Liver (tissue), 9 donors: ENCODE measurements around the gene BICDL1. TPM values are rescaled to one million over a fixed set of nuclear protein-coding genes. Genes with fewer than 3 reads are reported as not detected.

Experiments
- DNase-seq: peaks from one replicate; pipeline ENCODE4 v3.0.0-alpha.2; 2017; ENCODE audit warnings: low spot score
- H3K27ac ChIP-seq, 2 donors: one replicate each; pipeline ENCODE4 v1.7.0; 2013; ENCODE audit warnings: inconsistent platforms in 2 of 2, low read length in 2 of 2, control low read depth in 1 of 2, low read depth in 1 of 2, mild to moderate bottlenecking in 1 of 2
- H3K27me3 ChIP-seq, 4 donors: one replicate each; pipeline versions ENCODE4 v1.6.1 to v1.7.0; 2013; ENCODE audit warnings: low read length in 3 of 4, inconsistent platforms in 1 of 4, mild to moderate bottlenecking in 1 of 4, moderate library complexity in 1 of 4; ENCODE audit not compliant: control insufficient read depth in 4 of 4, insufficient read depth in 4 of 4
- H3K36me3 ChIP-seq, 4 donors: one replicate each; pipeline versions ENCODE4 v1.6.1 to v1.7.0; 2013; ENCODE audit warnings: low read length in 3 of 4, mild to moderate bottlenecking in 3 of 4, low read depth in 1 of 4, moderate library complexity in 1 of 4; ENCODE audit not compliant: control insufficient read depth in 4 of 4, insufficient read depth in 3 of 4
- H3K4me1 ChIP-seq, 4 donors: one replicate each; pipeline versions ENCODE4 v1.6.1 to v1.7.0; 2013; ENCODE audit warnings: low read length in 3 of 4, mild to moderate bottlenecking in 3 of 4, moderate library complexity in 1 of 4; ENCODE audit not compliant: control insufficient read depth in 4 of 4, insufficient read depth in 4 of 4
- H3K4me3 ChIP-seq, 3 donors: one replicate each; pipeline versions ENCODE4 v1.6.1 to v1.7.0; 2013; ENCODE audit warnings: low read length in 3 of 3, control low read depth in 1 of 3, low read depth in 1 of 3, mild to moderate bottlenecking in 1 of 3
- H3K9ac ChIP-seq, 2 donors: one replicate each; pipeline ENCODE4 v1.7.0; 2013; ENCODE audit warnings: low read length in 2 of 2, mild to moderate bottlenecking in 2 of 2, moderate library complexity in 2 of 2, control low read depth in 1 of 2, low read depth in 1 of 2
- H3K9me3 ChIP-seq, 4 donors: one replicate each; pipeline versions ENCODE4 v1.6.1 to v1.7.0; 2013; ENCODE audit warnings: low read length in 3 of 4; ENCODE audit not compliant: control insufficient read depth in 4 of 4
- CTCF ChIP-seq: fragments of 150-350 bp; IDR thresholded peaks from 2 replicates; pipeline ENCODE4 v1.5.1; 2017; ENCODE audit warnings: improper control_type of control experiment, low read depth, low read length; ENCODE audit not compliant: missing input control
- FOXA1 ChIP-seq: IDR thresholded peaks from 2 replicates; pipeline ENCODE4 v1.6.1; 2016; ENCODE audit warnings: antibody characterized with exemption
- FOXA2 ChIP-seq: IDR thresholded peaks from 2 replicates; pipeline ENCODE4 v1.6.1; 2016; ENCODE audit warnings: antibody characterized with exemption
- GABPA ChIP-seq, 2 donors: IDR thresholded peaks in 1 of 2; conservative IDR thresholded peaks in 1 of 2; 2 replicates each; pipeline ENCODE4 v1.6.1; 2016; ENCODE audit warnings: antibody characterized with exemption in 2 of 2, mild to moderate bottlenecking in 1 of 2, moderate library complexity in 1 of 2
- HNF4A ChIP-seq, 2 donors: conservative IDR thresholded peaks; 2 replicates each; pipeline ENCODE4 v1.6.1; 2016; ENCODE audit warnings: antibody characterized with exemption in 2 of 2, mild to moderate bottlenecking in 2 of 2
- HNF4G ChIP-seq: IDR thresholded peaks from 2 replicates; pipeline ENCODE4 v1.6.1; 2016; ENCODE audit warnings: antibody characterized with exemption
- JUND ChIP-seq, 2 donors: IDR thresholded peaks; 2 replicates each; pipeline ENCODE4 v1.6.1; 2016; ENCODE audit warnings: antibody characterized with exemption in 2 of 2
- MAX ChIP-seq: IDR thresholded peaks from 2 replicates; pipeline ENCODE4 v1.6.1; 2016; ENCODE audit warnings: antibody characterized with exemption
- RXRA ChIP-seq, 2 donors: IDR thresholded peaks; 2 replicates each; pipeline ENCODE4 v1.6.1; 2017 to 2018; ENCODE audit warnings: antibody characterized with exemption in 2 of 2, mild to moderate bottlenecking in 1 of 2
- SP1 ChIP-seq: IDR thresholded peaks from 2 replicates; pipeline ENCODE4 v1.6.1; 2018; ENCODE audit warnings: antibody characterized with exemption, mild to moderate bottlenecking
- TAF1 ChIP-seq: conservative IDR thresholded peaks from 2 replicates; pipeline ENCODE4 v1.6.1; 2016; ENCODE audit warnings: antibody characterized with exemption, mild to moderate bottlenecking
- YY1 ChIP-seq: IDR thresholded peaks from 2 replicates; pipeline ENCODE4 v1.6.1; 2016; ENCODE audit warnings: antibody characterized with exemption, mild to moderate bottlenecking
- WGBS: extraction: QIAGEN DNeasy Blood & Tissue Kit; methylation state at CpG from one replicate; pipeline ENCODE4 v1.1.7; 2013; 5-methylcytosine and 5-hydroxymethylcytosine counted together
- polyA plus RNA-seq, 2 donors: library from polyadenylated mRNA; stranded (reverse) in 1 of 2; unstranded in 1 of 2; fragments of 200-250 nt in 1 of 2; fragments of >200 nt in 1 of 2; fragmentation: Nextera tagmentation in 1 of 2; extraction: Ambion mirVana in 1 of 2; gene quantifications; one replicate each; pipeline versions ENCODE4 v1.2.1 to v1.2.3, GENCODE V29; 2013 to 2015
- total RNA-seq, 2 donors: library from RNA; depleted of rRNA; stranded (reverse); fragments of >200 nt; gene quantifications; one replicate each; pipeline ENCODE4 v1.2.3, GENCODE V29; 2014
- TF ChIP-seq, protein P1 (sequence below): IDR thresholded peaks from 2 replicates; pipeline ENCODE4 v1.6.1; 2016; ENCODE audit warnings: antibody characterized with exemption, mild to moderate bottlenecking
- TF ChIP-seq, protein P2 (sequence below): IDR thresholded peaks from 2 replicates; pipeline ENCODE4 v1.6.1; 2016; ENCODE audit warnings: antibody characterized with exemption
- TF ChIP-seq, protein P3 (sequence below): IDR thresholded peaks from 2 replicates; pipeline ENCODE4 v1.6.1; 2016; ENCODE audit warnings: antibody characterized with exemption
- donor health status: healthy.
- donor health status: healthy.
- donor health status: healthy.
- donor health status: healthy.
- donor health status: healthy.

Gene BICDL1
- total and polyA plus RNA-seq, 4 donors = 0.65 to 3.8 (median 2.3) TPM

GRCh38 chr12:120139958-120140357, 150.9 kb downstream of the BICDL1 start:
- no peaks in the 10 kb centered on the region for H3K27me3 ChIP-seq
- H3K9me3 ChIP-seq = no peaks in the 10 kb centered on the region
- H3K9ac ChIP-seq = no peak overlapping the region
- TF ChIP-seq FOXA2 (no peak), GABPA (IDR thresholded peaks at IDR 0.05 in 1 of 2, conservative IDR thresholded peaks at IDR 0.05 in 1 of 2) (no peak), HNF4G (no peak), MAX (no peak), HNF4A (conservative IDR thresholded peaks at IDR 0.05) (no peak), TAF1 (no peak), SP1 (no peak), FOXA1 (no peak), CTCF (no peak), JUND (IDR thresholded peaks at IDR 0.05) (no peak), RXRA (IDR thresholded peaks at IDR 0.05) (no peak), YY1 (no peak)
- TF ChIP-seq, protein P1, sequence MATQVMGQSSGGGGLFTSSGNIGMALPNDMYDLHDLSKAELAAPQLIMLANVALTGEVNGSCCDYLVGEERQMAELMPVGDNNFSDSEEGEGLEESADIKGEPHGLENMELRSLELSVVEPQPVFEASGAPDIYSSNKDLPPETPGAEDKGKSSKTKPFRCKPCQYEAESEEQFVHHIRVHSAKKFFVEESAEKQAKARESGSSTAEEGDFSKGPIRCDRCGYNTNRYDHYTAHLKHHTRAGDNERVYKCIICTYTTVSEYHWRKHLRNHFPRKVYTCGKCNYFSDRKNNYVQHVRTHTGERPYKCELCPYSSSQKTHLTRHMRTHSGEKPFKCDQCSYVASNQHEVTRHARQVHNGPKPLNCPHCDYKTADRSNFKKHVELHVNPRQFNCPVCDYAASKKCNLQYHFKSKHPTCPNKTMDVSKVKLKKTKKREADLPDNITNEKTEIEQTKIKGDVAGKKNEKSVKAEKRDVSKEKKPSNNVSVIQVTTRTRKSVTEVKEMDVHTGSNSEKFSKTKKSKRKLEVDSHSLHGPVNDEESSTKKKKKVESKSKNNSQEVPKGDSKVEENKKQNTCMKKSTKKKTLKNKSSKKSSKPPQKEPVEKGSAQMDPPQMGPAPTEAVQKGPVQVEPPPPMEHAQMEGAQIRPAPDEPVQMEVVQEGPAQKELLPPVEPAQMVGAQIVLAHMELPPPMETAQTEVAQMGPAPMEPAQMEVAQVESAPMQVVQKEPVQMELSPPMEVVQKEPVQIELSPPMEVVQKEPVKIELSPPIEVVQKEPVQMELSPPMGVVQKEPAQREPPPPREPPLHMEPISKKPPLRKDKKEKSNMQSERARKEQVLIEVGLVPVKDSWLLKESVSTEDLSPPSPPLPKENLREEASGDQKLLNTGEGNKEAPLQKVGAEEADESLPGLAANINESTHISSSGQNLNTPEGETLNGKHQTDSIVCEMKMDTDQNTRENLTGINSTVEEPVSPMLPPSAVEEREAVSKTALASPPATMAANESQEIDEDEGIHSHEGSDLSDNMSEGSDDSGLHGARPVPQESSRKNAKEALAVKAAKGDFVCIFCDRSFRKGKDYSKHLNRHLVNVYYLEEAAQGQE = no peak
- TF ChIP-seq, protein P2, sequence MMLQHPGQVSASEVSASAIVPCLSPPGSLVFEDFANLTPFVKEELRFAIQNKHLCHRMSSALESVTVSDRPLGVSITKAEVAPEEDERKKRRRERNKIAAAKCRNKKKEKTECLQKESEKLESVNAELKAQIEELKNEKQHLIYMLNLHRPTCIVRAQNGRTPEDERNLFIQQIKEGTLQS = no peak
- TF ChIP-seq, protein P3, sequence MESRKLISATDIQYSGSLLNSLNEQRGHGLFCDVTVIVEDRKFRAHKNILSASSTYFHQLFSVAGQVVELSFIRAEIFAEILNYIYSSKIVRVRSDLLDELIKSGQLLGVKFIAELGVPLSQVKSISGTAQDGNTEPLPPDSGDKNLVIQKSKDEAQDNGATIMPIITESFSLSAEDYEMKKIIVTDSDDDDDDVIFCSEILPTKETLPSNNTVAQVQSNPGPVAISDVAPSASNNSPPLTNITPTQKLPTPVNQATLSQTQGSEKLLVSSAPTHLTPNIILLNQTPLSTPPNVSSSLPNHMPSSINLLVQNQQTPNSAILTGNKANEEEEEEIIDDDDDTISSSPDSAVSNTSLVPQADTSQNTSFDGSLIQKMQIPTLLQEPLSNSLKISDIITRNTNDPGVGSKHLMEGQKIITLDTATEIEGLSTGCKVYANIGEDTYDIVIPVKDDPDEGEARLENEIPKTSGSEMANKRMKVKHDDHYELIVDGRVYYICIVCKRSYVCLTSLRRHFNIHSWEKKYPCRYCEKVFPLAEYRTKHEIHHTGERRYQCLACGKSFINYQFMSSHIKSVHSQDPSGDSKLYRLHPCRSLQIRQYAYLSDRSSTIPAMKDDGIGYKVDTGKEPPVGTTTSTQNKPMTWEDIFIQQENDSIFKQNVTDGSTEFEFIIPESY = no peak
- peaks cover 30 to 89% (median 71%) of the 10 kb centered on the region in 4 donors for H3K36me3 ChIP-seq
- no peak overlapping the region for H3K27ac ChIP-seq
- no peak overlapping the region for H3K4me3 ChIP-seq
- H3K4me1 ChIP-seq = peaks cover 0 to 4% (median 2%) of the 10 kb centered on the region in 4 donors
- no peak for DNase-seq
- WGBS = 90% methylated on average over 5 of the region's 5 CpGs

- Histone ChIP-seq H3K36me3 (peaks cover 30 to 90% (median 72%) of the 10 kb centered on the region in 4 donors), H3K27ac (no peak overlapping the region), H3K9ac (no peak overlapping the region), H3K9me3 (no peaks in the 10 kb centered on the region), H3K27me3 (no peaks in the 10 kb centered on the region), H3K4me1 (peaks cover 0 to 10% (median 7%) of the 10 kb centered on the region in 4 donors), H3K4me3 (no peak overlapping the region)
- DNase-seq = no peak
- TF ChIP-seq, protein P1 = no peak
- no peak for TF ChIP-seq SP1
- TF ChIP-seq GABPA (IDR thresholded peaks at IDR 0.05 in 1 of 2, conservative IDR thresholded peaks at IDR 0.05 in 1 of 2) = no peak
- TF ChIP-seq TAF1 = no peak
- TF ChIP-seq YY1 = no peak
- TF ChIP-seq, protein P2 = no peak
- WGBS = 95% methylated on average over 9 of the region's 9 CpGs
Measured at GRCh38 chr12:120140603-120141002, 151.6 kb downstream of the BICDL1 start.
